Measurements from ENCODE around the gene PRDM15.

GRCh38 chr21:41861255-41861654, 17.9 kb downstream of the PRDM15 start:
- TF ChIP-seq CTCF (IDR thresholded peaks at IDR 0.05) (no peak), EP300 (IDR thresholded peaks at IDR 0.05) (no peak)

Data from tibial nerve (tissue), 4 donors.